HepG2 (cell line): ENCODE data around the gene MRPL28. TPM values are rescaled to one million over a fixed set of nuclear protein-coding genes. Genes with fewer than 3 reads are reported as not detected.

ENCODE experiments used
- ATAC-seq: fragments of 200-7000 bp; cut with Tn5 transposase; 3 replicates; pipeline ENCODE4 v1.9.1; 2020; ENCODE audit warnings: mild to moderate bottlenecking, moderate library complexity
- BruUV-seq: library from RNA; stranded (reverse); fragments of 400-500 nt; replicated peaks from 2 replicates; lab custom pipeline; 2021; lab: Mats Ljungman, UMichigan
- CTCF ChIA-PET: fragments of 300-600 bp; formaldehyde crosslinking; extraction: SDS; loops from one replicate; lab custom pipeline; 2021; ENCODE audit warnings: low total read pairs, inconsistent platforms, low intra/inter-chr PET ratio; lab: Yijun Ruan, JAX
- POLR2A ChIA-PET: fragments of 350-600 bp; sonication (Branson Sonifier 250); formaldehyde crosslinking; loops from one replicate; lab custom pipeline; 2020; ENCODE audit warnings: antibody characterized with exemption, inconsistent platforms; lab: Yijun Ruan, JAX
- DNase-seq: peaks from one replicate; pipeline ENCODE4 v3.0.0-alpha.2; 2015; ENCODE audit warnings: low spot score
- FAIRE-seq: peaks from 3 replicates; lab custom pipeline; 2011; peaks lifted over from hg19 to GRCh38; lab: Jason Lieb, UNC
- H2AFZ ChIP-seq: one replicate; pipeline ENCODE4 v1.6.1; 2011; ENCODE audit warnings: low read length, inconsistent platforms
- H3K27ac ChIP-seq: fragments of 300-600 bp; 3 replicates; pipeline ENCODE4 v1.8.0; 2011; ENCODE audit warnings: mixed run types, mild to moderate bottlenecking, mixed read lengths, low read length, inconsistent platforms; ENCODE audit not compliant: insufficient read depth; ENCODE audit errors: extremely low read length
- H3K27me3 ChIP-seq, 2 experiments: fragments of 200-600 bp in 1 of 2; 2 replicates in 1 of 2; 3 replicates in 1 of 2; pipeline versions ENCODE4 v1.6.0 to v1.8.0; 2011; ENCODE audit warnings: low read length in 2 of 2, mild to moderate bottlenecking in 2 of 2, moderate library complexity in 2 of 2, inconsistent platforms in 1 of 2; ENCODE audit not compliant: insufficient read depth in 2 of 2, control insufficient read depth in 1 of 2
- H3K36me3 ChIP-seq, 2 experiments: fragments of 200-600 bp in 1 of 2; replicated peaks in 1 of 2; 2 replicates in 1 of 2; 3 replicates in 1 of 2; pipeline versions ENCODE4 v1.5.1 to v1.8.0; 2011; ENCODE audit warnings: low read length in 2 of 2, inconsistent platforms in 1 of 2; ENCODE audit not compliant: insufficient read depth in 2 of 2, control insufficient read depth in 1 of 2
- H3K4me1 ChIP-seq: 2 replicates; pipeline ENCODE4 v1.5.1; 2012; ENCODE audit warnings: low read length, inconsistent platforms; ENCODE audit not compliant: insufficient read depth
- H3K4me2 ChIP-seq: 2 replicates; pipeline ENCODE4 v1.6.0; 2011; ENCODE audit warnings: low read depth, low read length, inconsistent platforms
- H3K4me3 ChIP-seq, 3 experiments: fragments of 200-600 bp in 1 of 3; sonication (generic), shearing (Covaris generic) in 1 of 3; replicated peaks in 1 of 3; 2 replicates each; pipeline ENCODE4 v1.5.1; 2011 to 2016; ENCODE audit warnings: low read length in 3 of 3, inconsistent platforms in 2 of 3, low read depth in 2 of 3, mild to moderate bottlenecking in 2 of 3, control low read depth in 1 of 3, mixed read lengths in 1 of 3; ENCODE audit not compliant: insufficient read depth in 1 of 3
- H3K79me2 ChIP-seq: one replicate; pipeline ENCODE4 v1.6.1; 2011; ENCODE audit warnings: low read length, inconsistent platforms; ENCODE audit not compliant: insufficient read depth
- H3K9ac ChIP-seq: 2 replicates; pipeline ENCODE4 v1.6.0; 2011; ENCODE audit warnings: mild to moderate bottlenecking, low read depth, low read length, inconsistent platforms; ENCODE audit not compliant: insufficient read depth
- H3K9me3 ChIP-seq: 2 replicates; pipeline ENCODE4 v1.5.1; 2012; ENCODE audit warnings: mild to moderate bottlenecking, low read length
- H4K20me1 ChIP-seq: 2 replicates; pipeline ENCODE4 v1.6.0; 2011; ENCODE audit warnings: inconsistent platforms, mild to moderate bottlenecking, low read length, moderate library complexity; ENCODE audit not compliant: insufficient read depth
- ARNTL ChIP-seq: sonication (generic); formaldehyde crosslinking; IDR thresholded peaks from 2 replicates; pipeline ENCODE4 v1.4.0; 2020; ENCODE audit warnings: mild to moderate bottlenecking, missing genetic modification reagents
- CBX2 ChIP-seq, 2 experiments: fragments of 200-600 bp in 1 of 2; sonication (generic); formaldehyde crosslinking in 1 of 2; IDR thresholded peaks; 2 replicates each; pipeline versions ENCODE4 v1.7.0 to v1.8.1; 2018 to 2022; ENCODE audit warnings: low read depth in 2 of 2, low read length in 1 of 2, mild to moderate bottlenecking in 1 of 2, missing genetic modification reagents in 1 of 2
- CREM ChIP-seq, 2 experiments: sonication (generic) in 1 of 2; formaldehyde crosslinking in 1 of 2; IDR thresholded peaks; 2 replicates each; pipeline versions ENCODE4 v1.4.0 to v1.6.1; 2016 to 2020; ENCODE audit warnings: antibody characterized with exemption in 1 of 2, mild to moderate bottlenecking in 1 of 2, missing genetic modification reagents in 1 of 2
- ELF3 ChIP-seq: IDR thresholded peaks from 2 replicates; pipeline ENCODE4 v1.6.1; 2016; ENCODE audit warnings: missing genetic modification reagents, missing compliant biosample characterization
- FLYWCH1 ChIP-seq: sonication (generic); formaldehyde crosslinking; IDR thresholded peaks from 2 replicates; pipeline ENCODE4 v1.8.1; 2023; ENCODE audit warnings: mild to moderate bottlenecking, missing genetic modification reagents
- FOXJ3 ChIP-seq: sonication (generic); formaldehyde crosslinking; IDR thresholded peaks from 2 replicates; pipeline ENCODE4 v1.4.0; 2020; ENCODE audit warnings: missing genetic modification reagents, mild to moderate bottlenecking, borderline replicate concordance
- FOXP1 ChIP-seq, 2 experiments: fragments of 450-650 bp in 1 of 2; IDR thresholded peaks; 2 replicates each; pipeline ENCODE4 v1.6.1; 2017 to 2018; ENCODE audit warnings: antibody characterized with exemption in 1 of 2
- MTF2 ChIP-seq: sonication (generic); formaldehyde crosslinking; IDR thresholded peaks from 2 replicates; pipeline ENCODE4 v1.5.0; 2020; ENCODE audit warnings: missing genetic modification reagents, borderline replicate concordance
- MYC ChIP-seq: sonication (generic); formaldehyde crosslinking; IDR thresholded peaks from 2 replicates; pipeline ENCODE4 v1.9.0; 2021; ENCODE audit warnings: missing genetic modification reagents, borderline replicate concordance
- MZF1 ChIP-seq: sonication (generic); formaldehyde crosslinking; IDR thresholded peaks from 2 replicates; pipeline ENCODE4 v1.8.1; 2023; ENCODE audit warnings: mild to moderate bottlenecking, missing genetic modification reagents, borderline replicate concordance
- PHF21A ChIP-seq: sonication (generic); formaldehyde crosslinking; IDR thresholded peaks from 2 replicates; pipeline ENCODE4 v1.5.0; 2020; ENCODE audit warnings: mild to moderate bottlenecking, missing genetic modification reagents
- SIX1 ChIP-seq: sonication (generic); formaldehyde crosslinking; IDR thresholded peaks from 2 replicates; pipeline ENCODE4 v1.4.0; 2020; ENCODE audit warnings: missing genetic modification reagents, borderline replicate concordance
- SYNCRIP ChIP-seq: fragments of 200-400 bp; formaldehyde crosslinking; IDR thresholded peaks from 2 replicates; pipeline ENCODE4 v1.6.1; 2018; ENCODE audit warnings: mild to moderate bottlenecking, low read depth, low read length; ENCODE audit not compliant: insufficient read depth
- TEAD2 ChIP-seq: sonication (generic); formaldehyde crosslinking; IDR thresholded peaks from 2 replicates; pipeline ENCODE4 v1.9.0; 2021; ENCODE audit warnings: missing genetic modification reagents
- TGIF2 ChIP-seq: IDR thresholded peaks from 2 replicates; pipeline ENCODE4 v1.6.1; 2016; ENCODE audit warnings: control low read depth, missing compliant biosample characterization
- ZNF138 ChIP-seq: sonication (generic); formaldehyde crosslinking; IDR thresholded peaks from 2 replicates; pipeline ENCODE4 v1.5.0; 2020; ENCODE audit warnings: mild to moderate bottlenecking, low read depth, missing genetic modification reagents
- ZNF235 ChIP-seq: sonication (generic); formaldehyde crosslinking; IDR thresholded peaks from 2 replicates; pipeline ENCODE4 v1.8.1; 2023; ENCODE audit warnings: mild to moderate bottlenecking, missing genetic modification reagents, borderline replicate concordance
- ZNF33B ChIP-seq: sonication (generic); formaldehyde crosslinking; IDR thresholded peaks from 2 replicates; pipeline ENCODE4 v1.5.1; 2020; ENCODE audit warnings: mild to moderate bottlenecking, missing genetic modification reagents
- ZNF775 ChIP-seq: sonication (generic); formaldehyde crosslinking; IDR thresholded peaks from 2 replicates; pipeline ENCODE4 v1.4.0; 2020; ENCODE audit warnings: missing genetic modification reagents, mild to moderate bottlenecking, moderate library complexity, borderline replicate concordance
- WGBS: methylation state at CpG from one replicate; pipeline ENCODE4 v1.1.6; 2017; ENCODE audit warnings: low lambda C conversion rate; 5-methylcytosine and 5-hydroxymethylcytosine counted together
- in situ Hi-C: cut with HindIII; loops from 2 replicates; pipeline ENCODE4 v1.10.0; 2017; ENCODE audit warnings: low pct_unique_long_range_greater_than_20kb; ENCODE audit not compliant: extremely low pct_ligation_motif_present
- intact Hi-C: fragments of 100-400 bp; cut with micrococcal nuclease; formaldehyde crosslinking; loops from one replicate; pipeline ENCODE4 v1.10.0; 2022; ENCODE audit not compliant: unreplicated experiment
- polyA plus RNA-seq, 8 experiments: library from polyadenylated mRNA; depleted of rRNA in 3 of 8; stranded (reverse) in 7 of 8; unstranded in 1 of 8; fragments of >200 nt; fragmentation: Illumina TruSeq in 4 of 8; extraction: Trizol in 4 of 8; gene quantifications; 2 replicates each; pipeline versions ENCODE4 v1.2.1 to v1.2.3, GENCODE V29; 2011 to 2016; ENCODE audit warnings: low read depth in 4 of 8, missing spikeins in 1 of 8, mixed read lengths in 1 of 8; ENCODE audit not compliant: insufficient read depth in 1 of 8
- total RNA-seq, 5 experiments: library from RNA; depleted of rRNA; stranded (reverse); fragments of >200 nt; fragmentation: Illumina TruSeq; extraction: Trizol; gene quantifications; 2 replicates each; pipeline ENCODE4 v1.2.3, GENCODE V29; 2016; ENCODE audit warnings: low read depth in 1 of 5
- TF ChIP-seq, protein P1 (sequence below): sonication (generic); formaldehyde crosslinking; IDR thresholded peaks from 2 replicates; pipeline ENCODE4 v1.5.1; 2020; ENCODE audit warnings: mild to moderate bottlenecking, moderate library complexity, missing genetic modification reagents
- TF ChIP-seq, protein P2 (sequence below): sonication (generic); formaldehyde crosslinking; conservative IDR thresholded peaks from 2 replicates; pipeline ENCODE4 v1.8.1; 2023; ENCODE audit warnings: missing genetic modification reagents

MRPL28 gene
- total and polyA plus RNA-seq, 2 of the 13 experiments (the other 11 are each of a cell fraction or from before 2014, with no cell fraction given), result 114 to 135 TPM

DNA sequence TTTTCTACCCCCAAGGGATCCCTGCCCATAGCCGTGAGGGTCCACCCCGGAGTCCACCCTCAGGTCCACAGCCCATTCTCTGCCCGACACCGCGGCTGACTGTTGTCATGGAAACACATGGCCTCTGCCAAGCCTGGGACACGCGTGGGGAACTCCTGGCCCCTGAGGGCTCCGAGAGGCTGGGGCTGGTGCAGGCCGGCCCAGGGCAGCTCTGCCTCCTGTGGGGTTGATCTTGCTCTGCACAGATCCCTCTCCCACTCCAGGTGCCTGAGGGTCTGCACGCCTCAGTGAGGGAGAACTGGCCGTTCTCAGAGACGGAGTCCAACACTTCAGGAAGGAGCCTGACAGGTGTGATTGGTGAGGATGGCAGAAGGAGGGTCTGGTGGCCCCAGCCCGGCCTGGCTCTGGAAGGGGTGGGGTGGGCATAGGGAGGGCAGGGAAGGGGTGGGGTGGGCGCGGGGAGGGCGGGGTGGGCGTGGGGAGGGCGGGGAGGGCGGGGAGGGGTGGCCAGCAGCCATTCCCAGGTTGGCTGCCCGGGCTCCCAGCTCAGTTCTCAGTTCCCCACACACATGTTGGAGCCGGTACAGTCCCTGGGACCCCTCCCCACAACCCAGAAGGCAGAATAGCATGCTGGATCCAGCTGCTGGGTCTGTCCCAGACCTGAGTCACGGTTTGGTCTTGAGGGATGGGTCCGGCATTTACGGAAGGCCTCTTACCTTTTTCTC lies 6.4 kb downstream of the MRPL28 start:
- ATAC-seq (peak; percentile 2; the same call in 1 of the 3 replicates), FAIRE-seq (no peak), DNase-seq (no peak)
- Histone ChIP-seq H3K4me1 (peaks cover 74% of the 10 kb centered on the region), H2AFZ (no peak overlapping the region), H3K4me2 (peak overlapping the region; percentile 90), H3K27me3 (peaks cover 1 to 13% of the 10 kb centered on the region in 2 experiments; a peak in 4 of 5 replicates), H3K9me3 (no peaks in the 10 kb centered on the region), H3K79me2 (no peaks in the 10 kb centered on the region), H4K20me1 (no peaks in the 10 kb centered on the region), H3K4me3 (peak overlapping the region; percentile 32 to 73 (median 42); a peak in 5 of 6 replicates), H3K9ac (0 out of 2 replicates have a peak overlapping the region, but pooled peaks have one; percentile 15), H3K36me3 (peaks cover 4 to 20% of the 10 kb centered on the region in 2 experiments; a peak in 4 of 5 replicates), H3K27ac (no peak overlapping the region)
- no TSS peak for BruUV-seq
- ChIA-PET POLR2A (interaction anchor here (0.9 to 2.7 kb wide), 3 partner anchors 11 to 22 kb away, joined by 3 to 15 read pairs (median 4); partner anchors contain the start of gene AXIN1), CTCF (interaction anchor here (0.9 kb wide), 1 partner anchor 257 kb away, joined by 3 read pairs; no protein-coding TSS in a partner anchor)
- intact Hi-C loops, result loop anchor here (5.0 kb wide), 2 partner anchors 137 to 247 kb away; partner anchors contain the start of gene LUC7L
- in situ Hi-C loops, result loop anchor here (5.0 kb wide), 1 partner anchor 92 kb away; no protein-coding TSS in a partner anchor
- WGBS, result 7% methylated on average over 11 of the region's 24 CpGs
- no peak for TF ChIP-seq ZNF235
- no peak for TF ChIP-seq TEAD2
- TF ChIP-seq, protein P1, sequence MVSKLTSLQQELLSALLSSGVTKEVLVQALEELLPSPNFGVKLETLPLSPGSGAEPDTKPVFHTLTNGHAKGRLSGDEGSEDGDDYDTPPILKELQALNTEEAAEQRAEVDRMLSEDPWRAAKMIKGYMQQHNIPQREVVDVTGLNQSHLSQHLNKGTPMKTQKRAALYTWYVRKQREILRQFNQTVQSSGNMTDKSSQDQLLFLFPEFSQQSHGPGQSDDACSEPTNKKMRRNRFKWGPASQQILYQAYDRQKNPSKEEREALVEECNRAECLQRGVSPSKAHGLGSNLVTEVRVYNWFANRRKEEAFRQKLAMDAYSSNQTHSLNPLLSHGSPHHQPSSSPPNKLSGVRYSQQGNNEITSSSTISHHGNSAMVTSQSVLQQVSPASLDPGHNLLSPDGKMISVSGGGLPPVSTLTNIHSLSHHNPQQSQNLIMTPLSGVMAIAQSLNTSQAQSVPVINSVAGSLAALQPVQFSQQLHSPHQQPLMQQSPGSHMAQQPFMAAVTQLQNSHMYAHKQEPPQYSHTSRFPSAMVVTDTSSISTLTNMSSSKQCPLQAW, result 0 out of 2 replicates have a peak, but pooled peaks have one; percentile 26
- TF ChIP-seq FLYWCH1 (CRISPR knock-in tag), result no peak
- no peak for TF ChIP-seq PHF21A (CRISPR knock-in tag)
- no peak for TF ChIP-seq MYC
- no peak for TF ChIP-seq ZNF775 (CRISPR knock-in tag)
- no peak for TF ChIP-seq ARNTL (CRISPR knock-in tag)
- TF ChIP-seq FOXJ3 (CRISPR knock-in tag), result no peak
- no peak for TF ChIP-seq CBX2 (IDR thresholded peaks at IDR 0.05; ENCODE audit: low read depth, low read length)
- no peak for TF ChIP-seq CBX2 (CRISPR knock-in tag; IDR thresholded peaks at IDR 0.05; ENCODE audit: low read depth)
- 0 out of 2 replicates have a peak, but pooled peaks have one; percentile 39 for TF ChIP-seq MTF2
- no peak for TF ChIP-seq ZNF33B
- no peak for TF ChIP-seq ZNF138 (CRISPR knock-in tag)
- no peak for TF ChIP-seq CREM (IDR thresholded peaks at IDR 0.05)
- TF ChIP-seq CREM (CRISPR knock-in tag; IDR thresholded peaks at IDR 0.05), result no peak
- TF ChIP-seq ELF3 (CRISPR knock-in tag), result no peak
- no peak for TF ChIP-seq SIX1 (CRISPR knock-in tag)
- TF ChIP-seq TGIF2 (CRISPR knock-in tag), result no peak
- TF ChIP-seq MZF1 (CRISPR knock-in tag), result no peak
- TF ChIP-seq FOXP1 (IDR thresholded peaks at IDR 0.05), result no peak
- no peak for TF ChIP-seq FOXP1 (CRISPR knock-in tag; IDR thresholded peaks at IDR 0.05)
- TF ChIP-seq SYNCRIP, result no peak
- TF ChIP-seq, protein P2, sequence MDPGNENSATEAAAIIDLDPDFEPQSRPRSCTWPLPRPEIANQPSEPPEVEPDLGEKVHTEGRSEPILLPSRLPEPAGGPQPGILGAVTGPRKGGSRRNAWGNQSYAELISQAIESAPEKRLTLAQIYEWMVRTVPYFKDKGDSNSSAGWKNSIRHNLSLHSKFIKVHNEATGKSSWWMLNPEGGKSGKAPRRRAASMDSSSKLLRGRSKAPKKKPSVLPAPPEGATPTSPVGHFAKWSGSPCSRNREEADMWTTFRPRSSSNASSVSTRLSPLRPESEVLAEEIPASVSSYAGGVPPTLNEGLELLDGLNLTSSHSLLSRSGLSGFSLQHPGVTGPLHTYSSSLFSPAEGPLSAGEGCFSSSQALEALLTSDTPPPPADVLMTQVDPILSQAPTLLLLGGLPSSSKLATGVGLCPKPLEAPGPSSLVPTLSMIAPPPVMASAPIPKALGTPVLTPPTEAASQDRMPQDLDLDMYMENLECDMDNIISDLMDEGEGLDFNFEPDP (CRISPR knock-in tag), result 0 out of 2 replicates have a peak, but pooled peaks have one; percentile 74
